Ovary (tissue), 9 donors: ENCODE results near the gene MT1X. TPM values are rescaled to one million over a fixed set of nuclear protein-coding genes. Genes with fewer than 3 reads are reported as not detected.

Source experiments
- DNase-seq, 5 donors: peaks; one replicate each; pipeline ENCODE4 v3.0.0-alpha.2; 2019 to 2020
- H3K27ac ChIP-seq, 2 donors: fragments of 200-600 bp; one replicate each; pipeline versions ENCODE4 v1.5.1 to v1.8.0; 2019 to 2022
- H3K27me3 ChIP-seq: fragments of 200-600 bp; one replicate; pipeline ENCODE4 v1.8.0; 2022
- H3K36me3 ChIP-seq: fragments of 200-600 bp; sonication (generic); one replicate; pipeline ENCODE4 v1.5.1; 2019
- H3K4me1 ChIP-seq: one replicate; pipeline ENCODE4 v1.8.1; 2013; ENCODE audit warnings: mild to moderate bottlenecking, moderate library complexity; ENCODE audit not compliant: insufficient read depth
- H3K4me3 ChIP-seq: fragments of 200-600 bp; sonication (generic); one replicate; pipeline ENCODE4 v1.5.1; 2017
- H3K9me3 ChIP-seq, 2 donors: fragments of 200-600 bp in 1 of 2; sonication (generic) in 1 of 2; one replicate each; pipeline versions ENCODE4 v1.5.1 to v1.8.1; 2013 to 2019; ENCODE audit warnings: mild to moderate bottlenecking in 1 of 2, moderate library complexity in 1 of 2
- EP300 ChIP-seq: sonication (generic); formaldehyde crosslinking; IDR thresholded peaks from one replicate; pipeline ENCODE4 v1.6.1; 2017; ENCODE audit warnings: antibody characterized with exemption
- POLR2A ChIP-seq: fragments of 450-650 bp; IDR thresholded peaks from one replicate; pipeline ENCODE4 v1.6.1; 2017; ENCODE audit warnings: antibody characterized with exemption, mild to moderate bottlenecking, moderate library complexity
- WGBS, 3 donors: extraction: QIAGEN DNeasy Blood & Tissue Kit in 1 of 3; methylation state at CpG; one replicate each; pipeline versions ENCODE4 v1.1.5 to v1.1.7; 2013 to 2017; 5-methylcytosine and 5-hydroxymethylcytosine counted together
- intact Hi-C, 4 donors: fragments of 100-400 bp; cut with DNase I; formaldehyde crosslinking; loops; one replicate each; pipeline versions ENCODE4 v1.11.0 to v1.15.1; 2022 to 2023
- polyA plus RNA-seq, 2 donors: library from polyadenylated mRNA; stranded (reverse); fragments of 200-250 nt in 1 of 2; fragments of 350-450 nt in 1 of 2; fragmentation: Illumina TruSeq in 1 of 2; extraction: RNeasy Lipid Tissue Mini Kit (QIAGEN cat#74804) in 1 of 2; gene quantifications; one replicate each; pipeline ENCODE4 v1.2.3, GENCODE V29; 2013 to 2014
- total RNA-seq, 7 donors: library from RNA; depleted of rRNA in 2 of 7; stranded (reverse); fragments of >200 nt in 2 of 7; fragmentation: NEBNext Ultra II Directional in 3 of 7; extraction: Animal tissue kit (Norgen Biotek cat#: 25700) in 3 of 7; gene quantifications; one replicate each; pipeline versions ENCODE4 v1.1.0 to v1.2.4, GENCODE V29; 2016 to 2023
- TF ChIP-seq, protein P1 (sequence below), 3 donors: fragments of 450-650 bp in 2 of 3; fragments of 200-600 bp in 1 of 3; IDR thresholded peaks; one replicate each; pipeline versions ENCODE4 v1.5.1 to v1.8.0; 2016 to 2022; ENCODE audit warnings: antibody characterized with exemption in 3 of 3, mild to moderate bottlenecking in 1 of 3
- donor health status: DM: no; HTN: no; CAD: no; lungs with moderate emphysema.
- donor health status: DM: no; HTN: no; CAD: no.
- donor health status: Bipolar disorder and iron deficiency.
- donor health status: DM: yes; HTN: yes; CAD: no.
- donor health status: DM: no; HTN: no; CAD: no.
- donor health status: DM: yes; HTN: yes; CAD: no.

MT1X gene
- total and polyA plus RNA-seq, 9 donors: 10.0 to 1,106 (median 141) TPM

- 6 to 10% (median 8%) methylated on average over 32 of the region's 32 CpGs for WGBS, 3 donors
- intact Hi-C loops: loop anchor here in 1 of 4 donors (10.0 kb wide), 1 partner anchor 51 kb away; the partner anchor contains the start of gene MT1E
- TF ChIP-seq, protein P1, sequence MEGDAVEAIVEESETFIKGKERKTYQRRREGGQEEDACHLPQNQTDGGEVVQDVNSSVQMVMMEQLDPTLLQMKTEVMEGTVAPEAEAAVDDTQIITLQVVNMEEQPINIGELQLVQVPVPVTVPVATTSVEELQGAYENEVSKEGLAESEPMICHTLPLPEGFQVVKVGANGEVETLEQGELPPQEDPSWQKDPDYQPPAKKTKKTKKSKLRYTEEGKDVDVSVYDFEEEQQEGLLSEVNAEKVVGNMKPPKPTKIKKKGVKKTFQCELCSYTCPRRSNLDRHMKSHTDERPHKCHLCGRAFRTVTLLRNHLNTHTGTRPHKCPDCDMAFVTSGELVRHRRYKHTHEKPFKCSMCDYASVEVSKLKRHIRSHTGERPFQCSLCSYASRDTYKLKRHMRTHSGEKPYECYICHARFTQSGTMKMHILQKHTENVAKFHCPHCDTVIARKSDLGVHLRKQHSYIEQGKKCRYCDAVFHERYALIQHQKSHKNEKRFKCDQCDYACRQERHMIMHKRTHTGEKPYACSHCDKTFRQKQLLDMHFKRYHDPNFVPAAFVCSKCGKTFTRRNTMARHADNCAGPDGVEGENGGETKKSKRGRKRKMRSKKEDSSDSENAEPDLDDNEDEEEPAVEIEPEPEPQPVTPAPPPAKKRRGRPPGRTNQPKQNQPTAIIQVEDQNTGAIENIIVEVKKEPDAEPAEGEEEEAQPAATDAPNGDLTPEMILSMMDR (IDR thresholded peaks at IDR 0.05): no peak
- Histone ChIP-seq H3K27ac (no peak overlapping the region), H3K9me3 (no peaks in the 10 kb centered on the region), H3K27me3 (no peaks in the 10 kb centered on the region), H3K36me3 (no peaks in the 10 kb centered on the region), H3K4me3 (no peak overlapping the region), H3K4me1 (no peaks in the 10 kb centered on the region)
- no peak for DNase-seq
These were observed 6.5 kb upstream of the MT1X start for GRCh38 chr16:56675685-56676210.

DNA sequence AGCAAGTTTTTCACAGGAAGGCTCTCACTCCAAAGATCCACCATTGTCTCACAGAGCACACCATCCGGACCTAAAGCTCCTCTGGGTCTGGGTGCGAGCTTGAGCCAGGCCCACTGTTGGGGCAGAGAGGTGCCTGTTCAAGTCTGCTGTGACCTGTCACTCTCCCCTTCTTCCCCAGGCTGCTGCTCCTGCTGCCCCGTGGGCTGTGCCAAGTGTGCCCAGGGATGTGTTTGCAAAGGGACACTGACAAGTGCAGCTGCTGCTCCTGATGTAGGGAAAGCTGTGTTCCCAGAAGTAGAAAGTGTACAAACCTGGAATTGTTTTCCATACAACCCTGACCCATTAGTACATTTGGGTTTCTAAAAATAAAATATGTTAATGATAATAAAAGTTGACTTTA lies 4.8 kb upstream of the MT1X start:
- intact Hi-C loops: loop anchor here in 1 of 4 donors (10.0 kb wide), 1 partner anchor 53 kb away; the partner anchor contains the start of gene MT1E
- H3K36me3 ChIP-seq: no peaks in the 10 kb centered on the region
- no peak for TF ChIP-seq EP300
- TF ChIP-seq, protein P1 (IDR thresholded peaks at IDR 0.05): no peak
- no peak for TF ChIP-seq POLR2A
- H3K9me3 ChIP-seq: no peaks in the 10 kb centered on the region
- DNase-seq: no peak
- no peak overlapping the region for H3K4me3 ChIP-seq
- 73 to 81% (median 79%) methylated on average over 3 of the region's 3 CpGs for WGBS, 3 donors
- H3K4me1 ChIP-seq: peaks cover 6% of the 10 kb centered on the region
- H3K27me3 ChIP-seq: no peaks in the 10 kb centered on the region
- H3K27ac ChIP-seq: no peak overlapping the region

DNA sequence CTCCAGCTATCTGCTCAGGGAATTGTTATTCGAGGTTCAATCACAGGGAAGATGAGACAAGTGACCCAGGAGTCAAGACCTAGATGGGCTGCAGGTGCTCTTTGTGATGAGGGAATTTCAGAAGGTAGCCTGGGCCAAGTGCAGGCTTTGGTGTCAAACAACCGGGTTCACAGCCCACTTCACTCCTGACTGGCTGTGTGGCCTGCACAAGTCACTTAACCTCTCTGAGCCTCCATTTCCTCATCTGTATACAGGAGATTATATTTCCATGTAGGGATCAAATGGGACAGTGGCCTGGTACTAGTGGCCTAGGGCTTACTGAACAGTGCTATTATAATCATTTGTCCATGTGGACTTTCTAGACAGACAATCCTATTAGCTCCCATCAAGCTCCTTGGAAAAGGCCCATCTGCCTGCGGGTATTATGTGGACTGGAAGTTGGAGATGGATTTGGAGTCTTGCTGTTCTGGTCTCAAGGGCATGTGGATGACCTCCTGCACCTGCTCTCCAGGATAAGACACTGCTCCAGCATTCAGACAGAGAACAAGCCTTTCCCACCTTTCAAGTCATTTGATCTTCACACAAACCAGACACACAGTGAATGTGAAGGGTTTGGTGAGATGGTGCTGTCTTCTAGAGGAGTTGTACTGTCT lies 3.1 kb upstream of the MT1X start:
- WGBS, 3 donors: 80 to 94% (median 87%) methylated on average over 3 of the region's 3 CpGs

GRCh38 chr16:56679818-56680217 lies 2.5 kb upstream of the MT1X start:
- Histone ChIP-seq H3K27me3 (no peaks in the 10 kb centered on the region), H3K36me3 (no peaks in the 10 kb centered on the region), H3K4me3 (no peak overlapping the region), H3K4me1 (peaks cover 14% of the 10 kb centered on the region), H3K9me3 (no peaks in the 10 kb centered on the region), H3K27ac (no peak overlapping the region)
- 80 to 87% (median 85%) methylated on average over 6 of the region's 6 CpGs for WGBS, 3 donors
- no peak for DNase-seq
- TF ChIP-seq EP300: no peak
- intact Hi-C loops: loop anchor here in 2 of 4 donors (10.0 kb wide), 2 partner anchors 55 to 95 kb away; partner anchors contain the start of genes MT1E (in 1 of the 2) and MT3 (in 1 of the 2)

More for the DNA sequence above, 3.1 kb upstream of the MT1X start:
- intact Hi-C loops: loop anchor here in 1 of 4 donors (10.0 kb wide), 1 partner anchor 54 kb away; the partner anchor contains the start of gene MT1E
- Histone ChIP-seq H3K9me3 (no peaks in the 10 kb centered on the region), H3K36me3 (no peaks in the 10 kb centered on the region), H3K4me1 (peaks cover 14% of the 10 kb centered on the region), H3K4me3 (no peak overlapping the region), H3K27ac (no peak overlapping the region), H3K27me3 (no peaks in the 10 kb centered on the region)
- no peak for DNase-seq
- TF ChIP-seq, protein P1 (IDR thresholded peaks at IDR 0.05): no peak
- TF ChIP-seq EP300 (no peak), POLR2A (no peak)
